HCT116 (cell line): ENCODE data around the gene SETD3. TPM values are rescaled to one million over a fixed set of nuclear protein-coding genes. Genes with fewer than 3 reads are reported as not detected.

Source experiments
- ATAC-seq: fragments of 200-7000 bp; cut with Tn5 transposase; 2 replicates; pipeline ENCODE4 v1.9.1; 2020; ENCODE audit warnings: mild to moderate bottlenecking, moderate library complexity
- BruUV-seq: library from RNA; stranded (reverse); fragments of 400-500 nt; replicated peaks from 2 replicates; lab custom pipeline; 2021; lab: Mats Ljungman, UMichigan
- CTCF ChIA-PET: fragments of 300-600 bp; sonication (Branson Sonifier 250); formaldehyde crosslinking; loops from one replicate; lab custom pipeline; 2021; ENCODE audit warnings: antibody characterized with exemption; lab: Charles Lee
- POLR2A ChIA-PET: fragments of 300-600, 350-600 bp; sonication (Branson Sonifier 250); formaldehyde crosslinking; loops from one replicate; lab custom pipeline; 2021; ENCODE audit warnings: antibody characterized with exemption; lab: Charles Lee
- RAD21 ChIA-PET, 2 experiments: fragments of 300-600 bp; sonication (Branson Sonifier 250); formaldehyde crosslinking; loops; one replicate each; lab custom pipeline; 2023; ENCODE audit warnings: low total read pairs in 2 of 2; ENCODE audit not compliant: uncharacterized antibody in 2 of 2, unreplicated experiment in 2 of 2, low non-redundant PET in 1 of 2; lab: Charles Lee
- DNase-seq: peaks from one replicate; pipeline ENCODE4 v3.0.0-alpha.2; 2010; ENCODE audit warnings: low read depth, low spot score
- H2AFZ ChIP-seq: fragments of 200-600 bp; shearing (Covaris generic), sonication (generic); 2 replicates; pipeline ENCODE4 v1.6.1; 2017; ENCODE audit warnings: low read depth, mixed run types, mixed read lengths, antibody characterized with exemption, low read length; ENCODE audit not compliant: poor library complexity, severe bottlenecking
- H3K27ac ChIP-seq: 2 replicates; pipeline ENCODE4 v1.5.1; 2012; ENCODE audit warnings: low read depth, low read length
- H3K27me3 ChIP-seq: fragments of 200-600 bp; sonication (generic); 2 replicates; pipeline ENCODE4 v1.6.1; 2016; ENCODE audit warnings: mixed run types, low read length, mixed read lengths; ENCODE audit not compliant: insufficient read depth
- H3K36me3 ChIP-seq, 2 experiments: fragments of 200-500 bp in 1 of 2; fragments of 200-600 bp in 1 of 2; sonication (Bioruptor generic) in 1 of 2; sonication (generic) in 1 of 2; 2 replicates each; pipeline versions ENCODE4 v1.5.1 to v1.6.1; 2014 to 2016; ENCODE audit warnings: low read length in 2 of 2, inconsistent platforms in 1 of 2, mixed read lengths in 1 of 2, mixed run types in 1 of 2; ENCODE audit not compliant: insufficient read depth in 2 of 2, control insufficient read depth in 1 of 2
- H3K4me1 ChIP-seq, 2 experiments: fragments of 200-600 bp in 1 of 2; sonication (generic) in 1 of 2; 2 replicates each; pipeline versions ENCODE4 v1.5.1 to v1.6.1; 2012 to 2017; ENCODE audit warnings: low read length in 2 of 2, inconsistent platforms in 1 of 2, mild to moderate bottlenecking in 1 of 2, mixed read lengths in 1 of 2, mixed run types in 1 of 2, moderate library complexity in 1 of 2; ENCODE audit not compliant: insufficient read depth in 2 of 2, control insufficient read depth in 1 of 2
- H3K4me2 ChIP-seq: fragments of 200-600 bp; sonication (generic); 2 replicates; pipeline ENCODE4 v1.6.1; 2017; ENCODE audit warnings: mixed run types, low read length, mixed read lengths
- H3K4me3 ChIP-seq, 2 experiments: fragments of 200-600 bp in 1 of 2; sonication (generic) in 1 of 2; replicated peaks in 1 of 2; 2 replicates each; pipeline ENCODE4 v1.5.1; 2011 to 2016; ENCODE audit warnings: low read length in 2 of 2, control low read depth in 1 of 2, low read depth in 1 of 2, mild to moderate bottlenecking in 1 of 2, mixed read lengths in 1 of 2, mixed run types in 1 of 2
- H3K79me2 ChIP-seq: fragments of 200-600 bp; sonication (generic); 2 replicates; pipeline ENCODE4 v1.6.1; 2017; ENCODE audit warnings: mild to moderate bottlenecking, mixed run types, low read length, moderate library complexity, mixed read lengths; ENCODE audit not compliant: insufficient read depth
- H3K9ac ChIP-seq: fragments of 200-600 bp; sonication (generic); 2 replicates; pipeline ENCODE4 v1.6.1; 2016; ENCODE audit warnings: low read length, mixed read lengths
- H3K9me2 ChIP-seq: fragments of 200-600 bp; sonication (generic), shearing (Covaris generic); 2 replicates; pipeline ENCODE4 v1.6.1; 2017; ENCODE audit warnings: mixed run types, mild to moderate bottlenecking, moderate library complexity; ENCODE audit not compliant: insufficient read depth
- H3K9me3 ChIP-seq, 2 experiments: fragments of 200-500 bp in 1 of 2; fragments of 200-600 bp in 1 of 2; sonication (Bioruptor generic) in 1 of 2; sonication (generic) in 1 of 2; 2 replicates each; pipeline ENCODE4 v1.6.1; 2014 to 2017; ENCODE audit warnings: low read length in 2 of 2, mixed read lengths in 2 of 2, inconsistent platforms in 1 of 2, low read depth in 1 of 2, mild to moderate bottlenecking in 1 of 2, mixed run types in 1 of 2, moderate library complexity in 1 of 2; ENCODE audit not compliant: control insufficient read depth in 1 of 2, insufficient read depth in 1 of 2
- H4K20me1 ChIP-seq: fragments of 200-600 bp; sonication (generic), shearing (Covaris generic); 2 replicates; pipeline ENCODE4 v1.6.1; 2017; ENCODE audit warnings: mixed run types, mild to moderate bottlenecking, moderate library complexity; ENCODE audit not compliant: insufficient read depth
- ATF3 ChIP-seq: IDR thresholded peaks from 2 replicates; pipeline ENCODE4 v1.6.1; 2012
- EGR1 ChIP-seq: IDR thresholded peaks from 2 replicates; pipeline ENCODE4 v1.6.1; 2012; ENCODE audit warnings: low read depth
- EZH2phosphoT487 ChIP-seq: fragments of 200-600 bp; IDR thresholded peaks from 2 replicates; pipeline ENCODE4 v1.6.1; 2018; ENCODE audit warnings: antibody characterized with exemption, borderline replicate concordance
- POLR2A ChIP-seq: IDR thresholded peaks from 2 replicates; pipeline ENCODE4 v1.7.0; 2011; ENCODE audit warnings: borderline replicate concordance; ENCODE audit not compliant: insufficient read depth, insufficient read length; ENCODE audit errors: extremely low read depth
- POLR2AphosphoS5 ChIP-seq: IDR thresholded peaks from 2 replicates; pipeline ENCODE4 v1.6.1; 2011; ENCODE audit warnings: mild to moderate bottlenecking, low read depth, low read length, moderate library complexity
- RAD21 ChIP-seq: IDR thresholded peaks from 2 replicates; pipeline ENCODE4 v1.6.1; 2012; ENCODE audit warnings: low read depth, mild to moderate bottlenecking
- SIN3A ChIP-seq: IDR thresholded peaks from 2 replicates; pipeline ENCODE4 v1.6.1; 2012; ENCODE audit warnings: low read depth
- TCF7L2 ChIP-seq: IDR thresholded peaks from 2 replicates; pipeline ENCODE4 v1.7.0; 2011; ENCODE audit warnings: borderline replicate concordance, inconsistent platforms; ENCODE audit not compliant: insufficient read depth, insufficient read length; ENCODE audit errors: extremely low read depth
- ZBTB33 ChIP-seq: IDR thresholded peaks from 2 replicates; pipeline ENCODE4 v1.6.1; 2011; ENCODE audit warnings: mild to moderate bottlenecking, low read length, moderate library complexity; ENCODE audit not compliant: insufficient replicate concordance; ENCODE audit errors: extremely low read depth
- intact Hi-C: fragments of 100-400 bp; cut with micrococcal nuclease; formaldehyde crosslinking; loops from 2 replicates; pipeline ENCODE4 v1.10.0; 2022
- total RNA-seq: library from RNA; stranded (reverse); gene quantifications from one replicate; pipeline ENCODE4 v1.2.1, GENCODE V29; 2021; ENCODE audit not compliant: unreplicated experiment

Gene SETD3
- total RNA-seq, 1 experiment from 2014 or later = 46.6 TPM

GRCh38 chr14:99513946-99514551 is 33.4 kb upstream of the SETD3 start:
- Histone ChIP-seq H4K20me1 (no peaks in the 10 kb centered on the region), H3K4me3 (no peak overlapping the region), H3K27me3 (no peaks in the 10 kb centered on the region)
- intact Hi-C loops = no loop called here
- RAD21 ChIA-PET = interaction anchor here in 1 of 2 experiments (0.9 kb wide), 1 partner anchor 114 kb away, joined by 3 read pairs; no protein-coding TSS in a partner anchor
- TF ChIP-seq EZH2phosphoT487 (no peak), POLR2A (no peak), EGR1 (no peak), SIN3A (no peak), RAD21 (no peak), ATF3 (no peak), TCF7L2 (no peak), ZBTB33 (no peak), POLR2AphosphoS5 (no peak)
- TF ChIP-seq, all 23 proteins: peak for 0
- POLR2A ChIA-PET = no interaction called here
- no peak for ATAC-seq
- no peaks in the 10 kb centered on the region; a peak in 2 of 4 replicates for H3K4me1 ChIP-seq
- CTCF ChIA-PET = interaction anchor here (1.7 kb wide), 1 partner anchor 385 kb away, joined by 4 read pairs; no protein-coding TSS in a partner anchor
- peaks cover 4% of the 10 kb centered on the region; the same call in 1 of the 2 replicates for H3K79me2 ChIP-seq
- H3K4me2 ChIP-seq = no peak overlapping the region
- H3K9me2 ChIP-seq = no peaks in the 10 kb centered on the region
- no peaks in the 10 kb centered on the region for H3K9me3 ChIP-seq
- DNase-seq = no peak
- no peak overlapping the region for H3K9ac ChIP-seq
- H3K27ac ChIP-seq = no peak overlapping the region
- TSS peak; percentile 26 for BruUV-seq
- no peak overlapping the region for H2AFZ ChIP-seq
- H3K36me3 ChIP-seq = peaks cover 4 to 8% of the 10 kb centered on the region in 2 experiments; a peak in 2 of 4 replicates
